ENCODE data around the gene SLITRK4.

DNA sequence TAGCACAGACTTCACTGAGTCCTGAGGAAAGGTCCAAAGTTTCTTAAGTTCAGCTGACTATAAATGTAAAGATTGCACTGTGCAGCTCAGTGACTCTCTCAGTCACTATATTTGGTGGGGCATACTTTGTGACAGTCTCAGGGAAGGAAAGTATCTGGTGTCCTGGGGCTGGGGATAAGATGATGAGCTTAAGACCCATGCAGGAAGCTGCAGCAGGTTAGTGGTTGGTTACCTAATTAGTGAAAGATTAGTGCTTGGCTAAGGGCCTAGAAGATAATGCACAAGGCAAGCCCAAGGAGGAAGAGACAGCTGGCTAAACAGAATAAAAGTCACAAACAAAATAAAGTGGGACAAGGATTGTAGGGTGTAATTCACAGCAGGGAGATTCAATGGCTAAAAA, 25.4 kb upstream of the SLITRK4 start:
- TF ChIP-seq CTCF (IDR thresholded peaks at IDR 0.05) (no peak), EP300 (IDR thresholded peaks at IDR 0.05) (no peak), POLR2A (IDR thresholded peaks at IDR 0.05) (no peak)
